GM19438 (cell line): ENCODE data around the gene RFK.

Source experiments
- ATAC-seq: cut with Tn5 transposase; IDR thresholded peaks from one replicate; pipeline ENCODE4 v1.9.1; 2021; ENCODE audit warnings: low read depth; ENCODE audit not compliant: unreplicated experiment

RFK gene

DNA sequence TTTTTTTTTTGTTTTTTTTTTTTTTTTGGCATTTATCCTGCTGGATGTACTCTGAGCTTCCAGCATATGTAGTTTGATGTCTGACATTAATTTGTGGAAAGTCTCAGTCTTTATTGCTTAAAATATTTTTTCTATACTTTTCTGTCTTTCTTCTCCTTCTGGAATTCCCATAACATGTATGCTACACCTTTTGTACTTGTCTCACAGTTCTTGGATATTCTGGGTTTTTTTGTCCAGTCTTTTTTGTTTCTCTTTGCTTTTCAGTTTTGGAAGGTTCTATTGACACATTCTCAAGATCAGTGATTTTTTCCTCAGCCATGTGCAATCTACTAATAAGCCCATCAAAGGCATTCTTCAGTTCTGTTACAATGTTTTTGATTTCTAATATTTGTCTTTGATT, 19.4 kb upstream of the RFK start:
- ATAC-seq: no peak

DNA sequence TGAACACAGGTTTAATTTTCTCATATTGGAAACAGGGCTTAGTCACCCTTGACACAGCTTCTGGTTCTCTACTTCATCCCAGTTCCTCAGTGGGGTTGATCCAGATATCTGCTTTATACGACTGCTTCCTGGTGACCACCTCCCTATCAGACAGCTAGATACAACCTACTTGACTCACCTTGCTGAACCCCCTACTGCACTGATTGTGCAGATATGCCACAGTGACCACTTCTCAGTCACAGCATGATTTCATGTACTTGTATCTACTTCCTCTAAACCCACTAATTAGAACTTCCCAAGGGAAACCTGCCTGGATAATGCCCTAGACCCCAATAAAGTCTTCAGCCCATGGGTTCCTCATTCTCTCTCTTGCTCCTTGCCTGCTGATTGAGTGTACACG, 18.4 kb upstream of the RFK start:
- ATAC-seq: no peak

DNA sequence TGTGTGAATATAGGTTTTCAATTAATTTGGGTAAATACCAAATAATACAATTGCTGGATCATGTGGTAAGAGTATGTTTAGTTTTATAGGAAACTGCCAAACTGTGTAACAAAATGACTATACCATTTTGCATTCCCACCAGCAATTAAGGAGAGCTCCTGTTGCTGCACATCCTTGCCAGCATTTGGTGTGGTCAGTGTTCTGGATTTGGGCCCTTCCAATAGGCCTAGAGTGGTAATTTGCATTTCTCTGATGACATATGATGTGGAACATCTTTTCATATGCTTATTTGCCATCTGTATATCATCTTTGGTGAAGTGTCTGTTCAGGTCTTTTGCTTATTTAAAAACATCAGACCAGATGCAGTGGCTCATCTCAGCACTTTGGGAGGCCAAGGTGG, 11.6 kb upstream of the RFK start:
- no peak for ATAC-seq

DNA sequence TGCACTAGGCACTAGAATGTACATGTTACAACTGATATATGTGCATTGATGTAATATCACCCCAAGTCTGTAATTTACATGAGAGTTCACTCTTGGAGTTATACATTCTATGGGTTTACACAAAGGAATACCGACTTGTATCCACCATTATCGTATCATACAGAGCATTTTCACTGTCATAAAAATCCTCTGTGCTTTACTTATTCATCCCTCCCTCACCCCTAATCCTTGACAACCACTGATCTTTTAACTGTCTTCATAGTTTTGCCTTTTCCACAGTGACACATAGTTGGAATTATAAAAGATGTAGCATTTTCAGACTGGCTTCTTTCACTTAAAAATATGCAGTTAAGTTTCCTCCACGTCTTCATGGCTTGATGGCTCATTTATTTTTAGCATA, 11.1 kb upstream of the RFK start:
- no peak for ATAC-seq

- no peak for ATAC-seq
Measured at GRCh38 chr9:76404401-76404800, 10.2 kb upstream of the RFK start.

DNA sequence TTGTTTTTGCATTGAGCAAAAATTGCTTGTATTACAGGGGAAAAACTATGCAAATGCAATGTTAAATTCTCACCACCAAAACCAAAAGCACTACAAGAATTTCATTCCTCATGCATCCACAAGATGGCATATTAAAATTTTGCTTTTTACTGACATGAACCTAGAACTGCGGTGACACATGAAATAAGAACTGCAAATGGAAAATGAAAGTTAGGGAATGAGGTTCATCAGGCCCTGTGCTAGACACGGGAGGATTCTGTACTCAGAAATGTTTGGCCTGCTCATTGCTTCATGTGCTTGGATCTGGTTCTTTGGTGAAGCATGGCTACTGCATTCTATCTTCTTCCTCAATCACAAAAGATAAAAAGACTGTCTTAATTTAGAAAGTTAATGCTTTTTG, 9.1 kb upstream of the RFK start:
- ATAC-seq: peak; percentile 85

GRCh38 chr9:76401580-76402354, 7.5 kb upstream of the RFK start:
- ATAC-seq: no peak

- no peak for ATAC-seq
Measured at GRCh38 chr9:76401176-76401575, 7.0 kb upstream of the RFK start.

GRCh38 chr9:76400534-76401096, 6.4 kb upstream of the RFK start:
- ATAC-seq: no peak

DNA sequence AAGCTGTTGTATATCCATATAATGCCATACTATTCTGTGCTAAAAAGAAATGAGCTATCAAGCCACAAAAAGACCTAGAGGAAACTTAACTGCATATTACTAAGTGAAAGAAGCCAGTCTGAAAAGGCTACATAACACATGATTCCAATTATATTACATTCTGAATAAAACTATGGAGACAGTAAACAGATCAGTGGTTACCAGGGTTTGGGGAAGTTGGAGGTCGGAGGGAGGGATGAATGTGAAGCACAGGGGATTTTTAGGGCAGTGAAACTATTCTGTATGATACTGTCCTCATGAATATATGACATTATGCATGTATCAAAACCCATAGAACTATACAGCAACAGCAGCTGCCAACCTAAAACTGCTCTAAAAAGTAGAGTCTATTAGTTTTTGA, 5.6 kb upstream of the RFK start:
- ATAC-seq: no peak

DNA sequence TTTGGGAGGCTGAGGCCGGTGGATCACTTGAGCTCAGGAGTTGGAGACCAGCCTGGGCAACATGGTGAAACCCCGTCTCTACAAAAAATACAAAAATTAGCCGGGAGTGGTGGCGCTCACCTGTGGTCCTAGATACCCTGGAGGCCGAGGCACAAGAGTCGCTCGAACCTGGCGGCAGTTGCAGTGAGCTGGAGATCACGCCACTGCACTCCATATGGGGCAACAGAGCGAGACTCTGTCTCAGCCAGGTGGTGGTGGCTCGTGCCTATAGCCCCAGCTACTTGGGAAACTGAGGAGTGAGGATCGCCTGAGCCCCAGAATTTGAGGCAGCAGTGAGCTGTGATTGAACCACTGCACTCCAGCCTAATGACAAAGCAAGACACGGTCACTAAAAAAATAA, 2.4 kb upstream of the RFK start:
- ATAC-seq: no peak

GRCh38 chr9:76396144-76396543, 1.9 kb upstream of the RFK start:
- ATAC-seq: no peak

DNA sequence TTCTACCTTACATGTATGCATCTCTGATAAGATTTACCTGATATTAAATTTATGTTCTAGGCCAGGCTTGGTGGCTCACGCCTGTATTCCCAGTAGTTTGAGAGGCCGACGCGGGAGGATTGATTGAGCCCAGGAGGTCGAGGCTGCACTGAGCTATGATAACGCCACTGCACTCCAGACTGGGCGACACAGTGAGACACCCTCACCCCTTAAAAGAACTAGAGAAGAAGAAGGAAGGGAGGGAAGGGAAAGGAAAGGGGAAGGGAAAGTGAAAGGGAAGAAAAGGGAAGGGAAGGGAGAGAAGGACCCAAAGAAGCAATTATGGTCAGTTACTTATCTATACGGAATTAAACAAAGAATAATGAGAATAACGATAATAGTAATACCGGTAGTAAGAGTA, 1.2 kb upstream of the RFK start:
- no peak for ATAC-seq

GRCh38 chr9:76394960-76395252, 680 bp upstream of the RFK start:
- peak; percentile 53 for ATAC-seq

GRCh38 chr9:76390656-76391055, 3.6 kb downstream of the RFK start:
- ATAC-seq: no peak

GRCh38 chr9:76379494-76379893, 14.7 kb downstream of the RFK start:
- no peak for ATAC-seq

DNA sequence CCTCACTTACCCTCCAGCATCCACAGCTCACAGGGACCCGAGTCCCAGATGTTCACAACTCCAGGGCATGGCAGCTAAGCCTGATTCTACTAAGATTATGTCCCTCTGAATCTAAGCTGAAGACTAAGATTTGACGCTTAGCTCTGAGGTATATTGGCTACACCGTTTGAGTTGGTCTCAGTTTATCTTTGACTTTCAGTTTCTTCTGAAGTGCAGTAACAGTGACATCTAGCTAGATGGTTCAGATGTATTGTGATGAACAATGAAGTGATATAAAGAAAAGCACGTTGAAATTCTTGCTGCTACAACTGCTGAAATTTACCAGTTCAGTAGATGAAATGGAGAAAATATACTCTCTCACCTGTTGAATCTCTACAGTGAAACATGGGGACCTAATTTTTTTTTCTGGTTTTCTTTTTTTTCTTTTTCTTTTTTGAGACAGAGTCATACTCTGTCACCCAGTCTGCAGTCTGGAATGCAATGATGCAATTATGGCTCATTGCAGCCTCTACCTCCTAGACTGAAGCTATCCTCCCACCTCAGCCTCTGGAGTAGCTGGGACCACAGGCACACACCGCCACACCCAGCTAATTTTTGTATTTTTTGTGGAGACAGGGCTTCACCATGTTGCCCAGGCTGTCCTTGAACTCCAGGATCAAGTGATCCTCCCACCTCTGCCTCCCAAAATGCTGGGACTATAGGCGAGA, 15.7 kb downstream of the RFK start:
- ATAC-seq: no peak

DNA sequence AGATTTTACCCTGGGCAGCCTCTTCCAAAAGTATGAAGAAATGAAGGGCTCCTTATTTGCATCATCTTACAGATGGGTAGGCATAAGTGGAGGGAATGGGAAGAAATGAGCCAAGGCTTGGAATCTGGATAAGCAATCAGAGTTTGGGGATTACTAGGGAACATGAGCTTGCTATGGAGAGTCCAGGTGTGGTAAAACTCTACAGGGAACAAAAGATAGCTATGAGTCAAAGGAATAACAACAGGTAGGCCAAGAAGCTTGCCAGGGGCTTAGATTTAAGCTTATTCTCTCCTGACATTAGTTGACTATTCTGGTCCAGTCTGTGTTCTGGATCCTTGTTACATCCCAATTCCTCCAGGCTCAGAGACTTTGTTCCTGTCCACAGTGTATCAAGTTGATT, 16.4 kb downstream of the RFK start:
- ATAC-seq: no peak

DNA sequence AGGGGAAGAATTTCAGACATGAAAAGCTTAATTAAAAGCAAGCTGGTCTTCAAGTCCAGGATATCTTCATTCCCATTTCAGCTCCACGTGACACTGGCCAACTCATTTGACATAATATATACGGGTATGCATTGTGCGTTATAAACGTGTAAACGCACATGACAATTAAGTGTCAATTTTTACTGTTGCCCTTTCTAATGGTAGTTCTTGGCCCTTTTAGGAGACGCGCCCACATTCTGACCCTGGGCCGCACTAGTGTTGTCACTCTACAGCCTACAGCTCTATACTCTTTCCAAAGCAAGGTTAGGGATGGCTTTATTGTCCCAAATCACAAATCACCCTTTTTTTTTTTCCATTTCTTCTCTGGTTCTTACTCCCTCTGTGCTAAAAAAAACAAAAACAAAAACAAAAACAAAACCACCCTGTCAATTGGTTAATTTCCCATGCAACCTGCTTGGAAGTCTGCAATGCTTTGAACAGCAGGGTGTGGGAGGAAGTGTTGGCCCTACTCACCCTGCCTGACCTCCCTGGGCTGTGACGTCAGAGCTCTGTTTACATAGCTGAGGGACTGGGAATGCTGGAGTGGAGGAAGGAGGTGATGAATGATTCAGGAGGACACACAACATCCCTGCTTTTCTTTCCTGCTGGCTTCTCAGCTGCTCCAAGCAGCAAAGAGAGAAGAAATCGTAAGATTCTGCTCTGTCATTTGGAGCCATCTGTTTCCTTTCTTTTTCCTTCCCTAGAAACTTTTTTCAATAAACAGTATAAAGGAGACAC, 19.3 kb downstream of the RFK start:
- ATAC-seq: no peak

- ATAC-seq: no peak
Measured at GRCh38 chr9:76373784-76374474, 20.3 kb downstream of the RFK start.
